GM06990 (cell line): ENCODE measurements around the gene SYT7.
A peak's percentile ranks its signal among the peaks of the same experiment; 100 is the strongest.

Experiments
- DNase-seq: peaks from one replicate; pipeline ENCODE4 v3.0.0-alpha.2; 2011; ENCODE audit not compliant: insufficient read length; ENCODE audit errors: extremely low read depth
- H3K27me3 ChIP-seq: replicated peaks from 2 replicates; pipeline ENCODE4 v1.6.0; 2011; ENCODE audit warnings: low read length; ENCODE audit not compliant: control insufficient read depth, insufficient read depth
- H3K36me3 ChIP-seq: 2 replicates; pipeline ENCODE4 v1.5.1; 2011; ENCODE audit warnings: low read length; ENCODE audit not compliant: control insufficient read depth, insufficient read depth
- H3K4me3 ChIP-seq: replicated peaks from 2 replicates; pipeline ENCODE4 v1.5.1; 2011; ENCODE audit warnings: low read depth, mild to moderate bottlenecking, control low read depth, low read length
- TF ChIP-seq, protein P1 (sequence below): IDR thresholded peaks from 2 replicates; pipeline ENCODE4 v1.5.1; 2011; ENCODE audit warnings: low read length, control low read depth, mild to moderate bottlenecking, inconsistent platforms; ENCODE audit not compliant: insufficient read depth, poor library complexity, severe bottlenecking

The SYT7 gene

DNA sequence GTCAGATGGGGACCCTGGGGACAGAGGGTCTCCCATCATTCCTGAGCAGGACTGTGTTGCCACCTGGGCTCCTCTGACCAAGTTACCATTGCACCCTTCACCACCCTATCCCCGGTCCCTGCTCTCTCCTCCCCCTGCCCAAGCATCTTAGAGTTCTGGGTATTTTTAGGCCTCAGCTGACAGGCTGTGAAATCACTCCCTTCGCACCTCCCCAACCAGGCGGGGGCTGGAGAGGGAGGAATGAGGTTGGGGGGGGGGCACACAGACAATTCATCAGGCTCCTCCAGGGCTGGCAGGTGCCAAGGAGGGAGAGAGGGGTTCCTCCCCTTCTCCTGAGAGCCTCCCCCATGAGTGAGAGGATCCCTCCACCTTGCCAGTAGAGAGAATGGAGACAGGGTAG, 9.0 kb downstream of the SYT7 start:
- Histone ChIP-seq H3K27me3 (peaks cover 4% of the 10 kb centered on the region), H3K36me3 (no peaks in the 10 kb centered on the region), H3K4me3 (no peak overlapping the region)
- TF ChIP-seq, protein P1, sequence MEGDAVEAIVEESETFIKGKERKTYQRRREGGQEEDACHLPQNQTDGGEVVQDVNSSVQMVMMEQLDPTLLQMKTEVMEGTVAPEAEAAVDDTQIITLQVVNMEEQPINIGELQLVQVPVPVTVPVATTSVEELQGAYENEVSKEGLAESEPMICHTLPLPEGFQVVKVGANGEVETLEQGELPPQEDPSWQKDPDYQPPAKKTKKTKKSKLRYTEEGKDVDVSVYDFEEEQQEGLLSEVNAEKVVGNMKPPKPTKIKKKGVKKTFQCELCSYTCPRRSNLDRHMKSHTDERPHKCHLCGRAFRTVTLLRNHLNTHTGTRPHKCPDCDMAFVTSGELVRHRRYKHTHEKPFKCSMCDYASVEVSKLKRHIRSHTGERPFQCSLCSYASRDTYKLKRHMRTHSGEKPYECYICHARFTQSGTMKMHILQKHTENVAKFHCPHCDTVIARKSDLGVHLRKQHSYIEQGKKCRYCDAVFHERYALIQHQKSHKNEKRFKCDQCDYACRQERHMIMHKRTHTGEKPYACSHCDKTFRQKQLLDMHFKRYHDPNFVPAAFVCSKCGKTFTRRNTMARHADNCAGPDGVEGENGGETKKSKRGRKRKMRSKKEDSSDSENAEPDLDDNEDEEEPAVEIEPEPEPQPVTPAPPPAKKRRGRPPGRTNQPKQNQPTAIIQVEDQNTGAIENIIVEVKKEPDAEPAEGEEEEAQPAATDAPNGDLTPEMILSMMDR: no peak
- DNase-seq: no peak

DNA sequence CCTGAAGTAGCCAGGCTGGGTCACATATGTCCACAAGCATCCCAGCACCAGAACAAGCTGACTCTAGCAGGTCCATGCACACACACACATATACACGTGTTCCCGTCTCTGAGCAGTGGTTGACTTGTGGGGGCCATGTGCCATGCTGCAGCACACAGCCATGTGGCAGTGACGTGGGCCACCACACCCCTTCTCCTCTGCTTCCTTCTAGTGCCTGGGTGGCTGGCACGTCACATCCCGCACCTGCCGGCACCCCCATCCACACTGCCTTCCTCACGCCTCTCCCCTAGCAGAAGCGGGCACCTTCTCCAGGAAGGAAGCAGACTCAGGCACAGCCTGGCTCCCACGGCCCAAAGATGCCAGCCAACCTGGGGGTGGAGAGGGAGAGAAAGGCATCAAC, 9.5 kb downstream of the SYT7 start:
- TF ChIP-seq, protein P1: no peak
- H3K36me3 ChIP-seq: no peaks in the 10 kb centered on the region
- no peak for DNase-seq
- peaks cover 4% of the 10 kb centered on the region for H3K27me3 ChIP-seq
- H3K4me3 ChIP-seq: no peak overlapping the region

DNA sequence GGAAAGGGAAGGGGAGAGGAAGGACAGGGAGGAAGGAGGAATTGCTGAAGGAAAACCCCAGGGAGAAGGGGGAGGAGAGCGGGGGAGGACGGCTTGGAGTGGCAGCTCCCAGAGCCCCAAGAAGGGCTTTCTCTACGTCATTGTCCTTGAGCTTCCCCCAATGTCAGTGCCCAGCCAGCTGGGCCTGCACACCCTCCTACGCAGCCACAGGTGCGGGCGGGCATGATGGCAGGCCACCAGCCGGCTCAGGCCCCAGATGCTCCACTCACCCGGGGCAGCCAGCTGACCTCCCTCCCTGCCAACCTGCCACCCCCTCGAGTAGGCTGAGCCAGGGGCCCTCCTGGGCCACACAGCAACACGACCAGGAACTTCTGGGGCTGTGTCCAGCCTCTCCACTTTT, 11.2 kb downstream of the SYT7 start:
- TF ChIP-seq, protein P1: no peak
- peaks cover 2% of the 10 kb centered on the region for H3K27me3 ChIP-seq
- H3K4me3 ChIP-seq: no peak overlapping the region
- no peak for DNase-seq
- no peaks in the 10 kb centered on the region for H3K36me3 ChIP-seq

DNA sequence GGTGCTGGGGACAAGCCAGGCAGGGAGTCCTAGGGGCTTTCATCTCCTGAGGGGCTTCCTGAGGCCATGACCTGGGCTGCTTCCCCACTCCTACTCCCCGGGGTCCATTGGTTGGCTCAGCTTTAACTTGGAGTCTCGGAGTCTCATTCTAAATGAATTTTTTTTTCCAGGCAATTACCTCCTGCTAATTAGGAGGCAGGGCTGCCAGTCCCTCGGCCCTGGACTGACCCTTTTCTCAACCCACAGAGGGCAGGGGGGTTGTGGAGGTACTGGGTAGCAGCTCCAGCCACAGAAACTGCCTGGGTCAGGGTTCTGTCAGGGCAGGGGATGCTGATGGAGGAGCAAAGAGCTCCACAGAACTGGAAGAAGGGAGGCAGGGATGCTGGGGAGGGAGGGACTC, 11.9 kb downstream of the SYT7 start:
- no peak for DNase-seq
- no peak overlapping the region for H3K4me3 ChIP-seq
- TF ChIP-seq, protein P1: no peak
- no peaks in the 10 kb centered on the region for H3K36me3 ChIP-seq
- H3K27me3 ChIP-seq: peaks cover 4% of the 10 kb centered on the region

DNA sequence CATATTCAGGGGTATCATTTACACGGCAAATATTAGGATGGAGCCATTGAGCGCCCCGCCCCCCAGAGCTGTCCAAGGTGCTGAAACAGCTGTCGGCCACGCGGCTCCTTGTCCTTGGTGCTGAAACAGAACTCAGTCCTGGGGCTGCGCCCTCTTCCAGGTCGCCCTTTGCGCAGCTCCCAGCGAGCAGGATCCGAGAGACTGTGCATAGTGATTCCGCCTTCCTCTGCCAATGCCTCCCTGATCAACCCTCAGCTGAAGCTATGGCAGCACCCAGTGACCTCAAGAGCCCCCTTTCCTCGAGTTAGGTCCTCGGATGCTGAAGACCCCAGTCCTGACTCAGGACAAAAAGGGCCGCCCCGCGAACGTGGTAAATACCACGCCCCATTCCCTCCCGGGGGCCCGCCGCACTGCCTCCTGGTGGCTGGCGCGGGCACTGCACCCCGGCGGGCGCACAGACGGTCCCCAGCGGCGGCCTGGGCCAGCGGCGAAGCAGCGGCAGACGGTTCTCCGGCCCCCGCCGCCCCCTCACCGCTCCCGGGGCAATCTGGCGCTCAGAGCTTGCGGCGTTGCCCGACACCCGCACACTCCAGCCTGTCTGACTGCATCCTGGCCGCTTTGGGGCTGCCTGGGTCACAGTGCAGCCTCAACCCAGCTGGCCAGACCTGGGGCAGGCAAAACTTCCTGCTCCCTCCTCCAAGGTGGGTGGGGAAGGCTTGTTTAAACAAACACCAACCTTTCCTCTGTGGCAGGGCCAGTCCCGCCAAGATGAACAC, 13.4 kb downstream of the SYT7 start:
- TF ChIP-seq, protein P1: no peak
- H3K4me3 ChIP-seq: no peak overlapping the region
- H3K36me3 ChIP-seq: no peaks in the 10 kb centered on the region
- peaks cover 5% of the 10 kb centered on the region for H3K27me3 ChIP-seq
- peak; percentile 53 for DNase-seq
